HG03565 (cell line): ENCODE results near the gene CCDC102A.

Experiments used
- ATAC-seq: cut with Tn5 transposase; IDR thresholded peaks from one replicate; pipeline ENCODE4 v1.9.1; 2021; ENCODE audit warnings: mild to moderate bottlenecking, moderate library complexity; ENCODE audit not compliant: unreplicated experiment

Gene CCDC102A

DNA sequence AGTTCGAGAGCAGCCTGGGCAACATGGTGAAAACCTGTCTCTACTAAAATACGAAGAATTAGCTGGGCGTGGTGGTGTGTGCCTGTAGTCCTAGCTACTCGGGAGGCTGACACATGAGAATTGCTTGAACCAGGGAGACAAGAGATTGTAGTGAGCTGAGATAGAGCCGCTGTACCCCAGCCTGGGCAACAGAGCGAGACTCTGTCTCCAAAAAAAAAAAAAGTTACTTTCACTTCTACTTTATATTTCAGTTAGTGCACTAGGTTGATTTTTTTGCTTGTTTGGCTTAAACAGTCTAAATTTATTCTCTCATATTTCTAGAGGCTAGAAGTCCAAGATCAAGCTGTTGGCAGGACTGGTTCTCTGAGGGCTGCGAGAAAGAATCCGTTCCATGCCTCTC lies 13.4 kb downstream of the CCDC102A start:
- ATAC-seq: no peak

DNA sequence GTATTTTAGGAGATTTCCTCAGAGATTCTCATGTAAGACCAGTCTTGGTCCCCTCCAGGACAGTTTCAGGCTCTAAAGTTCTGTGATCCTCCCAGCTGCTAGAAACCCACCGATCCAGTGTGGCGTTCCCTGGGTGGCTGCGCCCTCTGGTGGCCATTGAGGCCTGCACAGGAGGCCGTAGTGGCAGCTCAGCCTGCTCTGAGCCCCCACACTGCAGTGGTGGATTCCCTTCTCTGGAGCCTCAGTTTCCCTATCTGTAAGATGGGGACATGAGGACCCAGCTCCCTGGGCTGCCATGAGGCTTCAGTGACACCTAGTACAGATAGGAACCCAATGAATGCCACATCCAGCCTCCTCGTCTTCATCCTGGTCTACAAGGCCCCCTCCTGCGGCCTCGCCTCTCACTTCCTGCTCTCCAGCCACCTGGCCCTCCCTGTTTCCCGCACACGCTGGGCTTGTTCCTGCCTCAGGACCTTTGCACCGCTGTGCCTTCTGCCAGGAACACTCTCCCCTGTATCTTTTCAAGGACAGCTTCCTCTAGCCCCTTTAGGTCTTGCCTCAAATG lies 16.5 kb downstream of the CCDC102A start:
- ATAC-seq: no peak

DNA sequence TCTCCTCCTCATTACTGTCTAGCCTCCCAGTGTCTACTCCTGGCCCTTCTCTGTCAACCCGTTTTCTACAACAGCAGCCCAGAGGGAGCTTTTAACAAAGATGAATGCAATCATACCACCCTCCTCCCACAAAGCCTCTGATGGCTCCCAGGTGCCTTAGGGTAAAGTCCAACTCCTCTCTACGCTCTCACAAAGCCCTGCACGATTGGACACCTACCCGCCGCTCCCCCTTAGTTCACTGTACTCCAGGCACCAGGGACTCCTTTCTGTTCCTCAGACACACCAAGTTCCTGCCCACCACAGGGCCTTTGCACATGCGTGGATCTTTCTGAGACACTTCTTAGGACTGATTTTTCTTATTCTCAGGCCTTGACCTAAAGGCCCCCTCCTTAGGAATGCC lies 17.4 kb downstream of the CCDC102A start:
- ATAC-seq: no peak

DNA sequence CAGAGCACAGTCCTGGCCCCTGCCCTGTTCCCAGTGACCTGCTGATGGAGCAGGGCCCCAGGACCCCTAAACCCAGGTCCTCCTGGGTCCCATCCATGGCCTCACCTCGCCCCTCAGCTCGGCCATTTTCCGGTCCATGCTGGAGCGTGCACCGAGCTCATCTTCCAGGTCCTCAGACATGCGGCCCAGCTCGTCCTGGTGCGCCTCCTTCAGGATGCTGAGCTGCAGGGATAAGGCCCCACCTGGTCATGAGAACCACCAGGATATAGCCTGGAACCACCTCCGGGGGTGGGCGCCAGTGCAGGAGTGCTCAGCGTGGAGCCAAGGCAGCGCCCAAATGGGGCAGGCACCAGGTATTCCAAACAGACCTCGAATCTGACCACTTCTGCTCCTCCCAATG lies 17.9 kb downstream of the CCDC102A start:
- ATAC-seq: no peak

DNA sequence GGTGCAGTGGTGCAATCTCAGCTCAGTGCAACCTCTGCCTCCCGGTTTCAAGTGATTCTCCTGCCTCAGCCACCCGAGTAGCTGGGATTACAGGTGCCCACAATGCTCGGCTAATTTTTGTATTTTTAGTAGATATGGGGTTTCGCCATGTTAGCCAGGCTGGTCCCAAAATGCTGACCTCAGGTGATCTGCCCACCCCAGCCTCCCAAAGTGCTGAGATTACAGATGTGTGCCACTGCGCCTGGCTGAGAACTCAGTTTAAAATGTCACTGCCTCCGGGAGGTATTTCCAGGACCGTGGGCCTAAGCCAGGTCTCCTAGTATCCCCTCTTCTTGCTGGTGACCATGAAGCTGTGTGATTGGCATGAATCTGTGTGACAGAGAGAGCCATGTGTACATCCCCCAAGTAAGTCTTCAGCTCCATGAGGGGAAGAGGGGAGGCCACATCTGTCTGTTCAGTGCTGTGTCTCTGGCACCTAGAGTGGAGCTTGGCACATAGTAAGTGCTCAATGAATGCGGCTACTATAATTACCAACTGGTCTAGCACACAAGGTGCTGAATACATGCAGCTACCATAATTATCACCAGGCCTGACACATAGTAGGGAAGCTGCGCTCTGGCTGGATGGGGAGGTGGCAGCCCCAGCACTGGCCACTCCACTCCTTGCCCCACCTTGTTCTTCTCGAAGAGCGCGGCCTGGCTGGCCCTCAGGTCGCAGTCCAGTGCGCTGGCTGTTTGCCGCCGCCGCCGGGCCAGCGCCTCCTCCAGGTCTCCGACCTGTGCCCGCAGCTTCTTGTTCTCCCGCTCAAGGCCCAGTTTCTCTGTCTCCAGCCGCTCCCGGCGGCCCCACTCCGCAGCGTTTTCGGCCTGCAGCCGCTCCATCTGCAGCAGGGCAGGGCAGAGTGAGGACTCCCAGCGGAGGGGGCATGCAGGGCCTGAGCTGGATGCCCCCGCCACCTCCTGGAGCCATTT lies 18.7 kb downstream of the CCDC102A start:
- no peak for ATAC-seq

DNA sequence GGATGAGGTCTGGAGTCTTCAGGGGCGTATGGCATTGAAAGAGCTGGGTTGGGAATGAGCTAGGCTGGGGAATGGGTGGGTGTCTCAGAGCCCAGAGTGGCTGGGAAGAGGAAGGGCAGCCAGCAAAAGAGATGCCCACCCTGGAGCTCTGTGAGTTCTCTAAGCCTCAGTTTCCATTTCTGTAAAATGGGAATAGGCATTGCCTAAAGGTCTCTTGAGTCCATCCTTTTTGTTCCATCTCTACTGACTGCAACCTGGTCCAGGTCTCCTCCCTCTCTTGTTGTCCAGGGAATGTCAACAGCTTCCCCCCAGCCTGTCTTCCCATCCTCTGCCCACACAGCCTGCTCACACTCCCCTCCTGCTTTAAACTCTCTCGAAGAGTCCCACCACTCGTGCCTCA lies 19.6 kb downstream of the CCDC102A start:
- no peak for ATAC-seq

DNA sequence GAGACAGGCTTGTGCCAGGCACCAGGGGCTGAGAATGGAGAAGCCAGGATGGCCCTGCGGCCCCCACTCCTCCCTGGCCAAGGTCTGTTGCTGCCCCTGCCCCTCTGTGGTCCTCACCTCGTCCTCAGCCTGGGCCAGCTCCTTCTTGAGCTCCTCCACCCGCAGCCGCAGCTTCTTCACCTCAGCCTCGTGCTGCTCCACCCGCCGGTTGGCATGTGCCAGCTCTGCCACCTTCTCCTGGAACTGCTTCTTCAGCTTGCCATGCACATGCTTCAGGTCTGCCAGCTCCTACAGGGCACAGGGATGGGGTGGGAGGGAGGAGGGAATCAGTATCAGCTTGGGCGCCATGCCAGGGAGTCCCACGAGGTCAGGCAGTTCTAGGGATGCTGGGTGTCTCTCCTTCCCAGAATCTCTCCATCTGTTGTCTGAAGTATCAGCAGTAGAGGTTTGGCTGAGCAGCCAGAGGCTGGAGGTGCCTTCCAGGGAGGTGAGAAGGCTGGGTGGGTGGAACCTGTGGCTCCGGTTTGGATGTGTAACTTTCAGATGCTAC lies 20.1 kb downstream of the CCDC102A start:
- ATAC-seq: no peak

DNA sequence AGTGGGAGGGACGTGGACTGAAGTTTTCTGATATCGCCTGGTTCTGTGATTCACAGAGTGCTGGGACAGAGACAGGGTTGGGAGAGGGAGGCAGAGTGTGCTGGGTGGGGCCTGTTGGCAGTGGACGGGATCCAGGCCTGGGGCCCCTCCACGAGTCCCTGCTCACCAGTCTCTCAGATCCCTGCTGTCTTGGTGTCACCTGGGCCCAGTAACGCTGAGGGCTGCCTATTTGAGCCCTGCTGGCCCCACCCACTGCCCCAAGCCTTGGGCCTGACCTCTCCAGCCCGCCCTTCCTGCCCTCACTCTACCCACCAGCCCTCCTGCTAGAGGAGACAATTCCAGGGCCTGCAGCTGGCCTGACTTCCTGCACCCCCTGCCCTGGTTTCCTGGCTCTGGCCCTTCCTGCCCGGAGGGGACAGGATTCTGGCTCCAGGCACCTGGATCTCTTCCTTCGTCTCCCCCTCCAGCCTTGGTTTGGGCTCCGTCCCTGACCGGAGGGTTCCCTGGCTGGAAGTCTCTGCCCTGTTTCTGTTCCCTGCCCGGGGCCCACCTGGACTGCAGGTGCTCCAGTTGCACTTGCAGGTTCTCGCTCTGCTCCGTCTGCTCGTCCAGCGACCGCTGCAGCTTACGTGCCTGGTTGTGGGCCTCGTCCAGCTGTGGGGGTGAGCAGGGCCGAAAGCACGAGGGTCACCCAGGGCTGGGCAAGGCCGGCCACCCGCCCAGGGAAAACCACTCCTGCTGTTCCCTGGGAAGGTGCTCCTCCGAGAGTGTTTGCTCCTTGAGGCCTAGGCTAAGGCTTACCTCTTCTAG lies 21.4 kb downstream of the CCDC102A start:
- ATAC-seq: no peak

DNA sequence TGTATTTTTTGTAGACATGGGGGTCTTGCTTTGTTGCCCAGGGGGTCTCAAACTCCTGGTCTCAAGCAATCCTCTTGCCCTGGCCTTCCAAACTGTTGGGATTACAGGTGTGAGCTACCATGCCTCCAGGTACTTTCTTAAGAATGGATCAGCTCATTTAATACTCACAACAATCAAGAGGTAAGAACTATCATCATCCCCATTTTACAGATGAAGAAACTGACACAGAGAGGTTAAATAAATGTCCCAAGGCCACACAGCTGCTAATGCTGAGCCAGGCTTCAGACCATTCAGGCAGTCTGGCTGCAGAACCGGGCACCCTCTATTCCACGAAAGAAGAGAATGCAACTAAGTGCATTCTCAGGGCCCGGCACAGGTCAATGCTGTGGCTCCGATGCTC lies 22.0 kb downstream of the CCDC102A start:
- no peak for ATAC-seq

DNA sequence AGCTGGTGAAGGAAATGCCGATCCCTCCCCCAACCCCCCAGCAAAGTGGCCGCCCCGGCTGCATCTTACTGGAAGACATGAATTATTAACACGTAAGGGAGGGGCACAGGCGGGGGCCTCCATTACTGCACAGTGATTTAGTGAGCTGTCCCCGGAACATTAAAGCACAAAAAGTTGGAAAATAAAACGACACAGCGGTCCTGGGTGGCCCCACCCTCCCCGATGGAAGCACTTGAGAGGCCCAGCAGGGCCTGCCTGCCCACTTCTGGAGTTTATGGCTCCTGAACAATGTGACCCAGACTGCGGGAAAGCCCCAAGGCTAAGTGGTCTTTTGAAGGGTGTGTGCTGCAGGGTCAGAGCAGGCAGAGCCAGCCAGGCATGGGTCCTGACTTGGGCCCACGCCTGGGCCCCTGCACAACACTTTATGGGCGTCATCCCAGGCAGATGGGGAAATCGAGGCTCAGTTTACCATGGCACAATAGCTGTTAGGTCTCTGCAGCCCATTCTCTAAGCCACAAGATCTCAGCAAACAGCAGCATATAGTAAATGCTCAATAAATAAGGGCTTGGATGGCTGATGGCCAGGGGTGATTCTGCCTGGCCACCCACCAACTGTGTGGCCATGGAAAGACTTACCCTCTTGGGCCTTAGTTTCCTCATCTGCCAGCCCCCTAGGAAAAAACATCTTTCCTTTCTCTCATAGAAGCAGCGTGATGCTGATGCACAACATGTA lies 22.8 kb downstream of the CCDC102A start:
- ATAC-seq: no peak

DNA sequence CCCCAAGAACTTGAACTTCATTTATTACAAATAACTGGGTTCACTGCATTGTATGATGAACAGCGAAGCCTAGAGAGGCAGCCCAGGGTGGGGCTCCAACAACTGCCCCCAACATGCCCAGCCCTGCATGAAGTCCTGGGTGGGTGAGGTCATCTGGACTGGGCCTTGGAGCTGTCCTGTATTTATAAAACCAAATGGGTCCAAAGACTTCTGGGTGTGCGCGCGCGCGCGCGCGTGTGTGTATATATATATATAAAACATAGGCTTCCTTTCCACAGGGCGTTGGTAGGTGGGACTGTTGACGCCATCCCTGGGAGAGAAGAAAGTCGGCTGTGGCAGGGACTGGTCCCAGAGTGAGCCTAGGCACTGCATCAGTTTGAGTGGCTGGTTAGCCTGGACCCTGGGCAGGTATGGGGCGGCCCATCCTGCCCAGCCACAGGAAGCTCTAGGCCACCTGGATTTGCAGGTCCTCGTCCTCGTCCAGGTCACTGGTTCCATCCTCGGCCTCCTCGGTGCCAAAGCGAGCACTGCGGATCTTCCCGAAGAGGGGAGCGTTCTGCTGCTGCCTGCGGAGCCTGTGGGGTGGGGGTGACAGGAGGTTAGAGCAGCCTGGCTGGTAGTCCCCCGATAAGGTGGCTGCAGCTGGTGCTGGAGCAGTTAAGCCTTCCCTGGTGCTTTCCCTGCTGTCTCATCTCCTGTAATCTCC lies 23.9 kb downstream of the CCDC102A start:
- no peak for ATAC-seq

DNA sequence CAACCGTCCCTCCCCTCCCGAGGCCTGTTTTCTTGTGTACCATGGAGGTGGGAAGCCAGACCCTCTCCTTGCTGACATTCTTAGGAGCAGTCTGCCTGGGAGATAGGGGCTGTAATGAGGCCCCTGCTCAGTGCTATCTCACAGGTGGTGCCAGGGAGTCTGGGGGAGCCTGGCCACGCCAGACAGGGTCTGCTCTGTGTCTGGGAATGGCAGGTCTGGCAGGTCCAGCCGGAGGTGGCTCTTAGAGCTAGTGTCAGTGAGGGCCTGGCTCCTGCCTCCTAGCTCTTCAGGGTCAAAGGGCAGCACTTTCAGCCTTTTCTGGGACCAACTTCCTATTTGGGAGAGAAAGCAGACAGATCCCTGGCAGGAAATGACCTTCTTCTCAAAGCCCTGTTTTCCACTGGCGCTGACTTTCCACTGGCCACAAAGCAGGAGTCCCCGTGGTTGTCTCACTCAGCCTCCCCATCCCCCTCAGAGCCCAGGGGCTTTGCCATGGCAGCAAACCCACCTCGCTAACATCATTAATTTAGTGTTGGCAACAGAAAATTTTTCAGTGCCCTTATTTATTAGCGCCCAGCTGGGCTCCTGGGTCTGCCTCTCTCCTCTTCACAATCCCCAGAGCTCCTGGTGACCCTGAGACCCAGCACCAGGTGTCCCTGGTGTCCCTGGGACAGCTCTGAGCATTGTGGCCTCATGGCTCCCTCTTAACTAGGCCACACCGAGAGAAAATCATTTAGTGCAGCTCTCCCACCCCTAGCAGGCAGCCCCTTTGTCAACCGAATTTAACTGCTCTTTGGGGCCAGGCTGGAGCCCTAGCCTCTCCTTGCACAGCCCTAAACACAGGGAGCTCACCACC lies 26.1 kb downstream of the CCDC102A start:
- ATAC-seq: no peak

DNA sequence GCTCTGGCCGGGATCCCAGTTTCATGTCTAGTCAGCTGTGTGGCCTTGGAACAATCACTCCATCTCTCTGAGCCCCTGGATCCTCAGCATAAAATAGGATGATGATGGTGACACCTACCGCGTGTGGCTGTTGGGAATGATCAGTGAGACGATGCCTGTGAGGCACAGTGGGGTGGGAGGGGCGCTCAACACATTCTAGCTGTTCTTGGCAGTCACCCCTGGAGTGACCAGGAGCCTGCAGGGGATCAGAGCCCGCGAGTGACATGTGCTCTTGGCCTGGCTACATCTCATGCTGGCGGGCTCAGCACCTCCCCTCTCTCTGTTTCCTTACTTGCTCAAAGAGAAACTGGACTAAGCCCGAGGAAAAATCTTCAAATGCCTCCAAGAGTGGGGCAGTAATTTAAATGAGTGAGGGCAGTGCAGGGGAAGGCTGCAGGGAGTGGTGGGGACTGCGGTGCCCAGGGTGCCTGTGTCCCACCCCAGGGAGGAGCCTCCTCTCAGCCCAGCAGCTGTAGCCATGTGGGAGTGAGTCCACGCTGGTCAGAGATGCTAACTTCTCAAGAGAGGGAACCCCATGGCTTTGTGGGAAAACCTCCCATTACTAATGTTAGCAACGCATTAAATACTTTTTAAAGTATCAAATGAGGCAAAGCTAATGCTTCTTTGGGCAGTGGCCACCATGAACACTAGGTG lies 27.0 kb downstream of the CCDC102A start:
- ATAC-seq: no peak

DNA sequence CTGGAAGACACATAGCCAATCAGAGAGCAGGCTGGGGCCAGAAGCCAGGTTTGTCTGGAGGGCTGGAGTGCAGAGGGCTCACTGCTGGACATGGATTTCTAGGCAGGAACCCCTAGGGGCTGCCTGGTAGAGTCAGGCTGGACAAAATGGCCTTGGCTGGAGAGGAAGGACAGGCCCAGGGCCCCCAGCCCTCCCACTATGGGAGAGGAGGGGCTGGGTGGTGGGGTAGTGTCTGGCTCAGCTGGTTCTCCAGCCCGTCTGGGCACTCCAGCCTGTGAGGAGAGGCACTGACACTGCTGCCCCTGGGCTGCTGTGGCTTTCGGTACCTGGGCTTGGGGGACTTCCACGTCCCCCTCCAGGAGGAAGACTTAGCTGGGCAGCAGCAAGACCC lies 28.3 kb downstream of the CCDC102A start:
- ATAC-seq: no peak

DNA sequence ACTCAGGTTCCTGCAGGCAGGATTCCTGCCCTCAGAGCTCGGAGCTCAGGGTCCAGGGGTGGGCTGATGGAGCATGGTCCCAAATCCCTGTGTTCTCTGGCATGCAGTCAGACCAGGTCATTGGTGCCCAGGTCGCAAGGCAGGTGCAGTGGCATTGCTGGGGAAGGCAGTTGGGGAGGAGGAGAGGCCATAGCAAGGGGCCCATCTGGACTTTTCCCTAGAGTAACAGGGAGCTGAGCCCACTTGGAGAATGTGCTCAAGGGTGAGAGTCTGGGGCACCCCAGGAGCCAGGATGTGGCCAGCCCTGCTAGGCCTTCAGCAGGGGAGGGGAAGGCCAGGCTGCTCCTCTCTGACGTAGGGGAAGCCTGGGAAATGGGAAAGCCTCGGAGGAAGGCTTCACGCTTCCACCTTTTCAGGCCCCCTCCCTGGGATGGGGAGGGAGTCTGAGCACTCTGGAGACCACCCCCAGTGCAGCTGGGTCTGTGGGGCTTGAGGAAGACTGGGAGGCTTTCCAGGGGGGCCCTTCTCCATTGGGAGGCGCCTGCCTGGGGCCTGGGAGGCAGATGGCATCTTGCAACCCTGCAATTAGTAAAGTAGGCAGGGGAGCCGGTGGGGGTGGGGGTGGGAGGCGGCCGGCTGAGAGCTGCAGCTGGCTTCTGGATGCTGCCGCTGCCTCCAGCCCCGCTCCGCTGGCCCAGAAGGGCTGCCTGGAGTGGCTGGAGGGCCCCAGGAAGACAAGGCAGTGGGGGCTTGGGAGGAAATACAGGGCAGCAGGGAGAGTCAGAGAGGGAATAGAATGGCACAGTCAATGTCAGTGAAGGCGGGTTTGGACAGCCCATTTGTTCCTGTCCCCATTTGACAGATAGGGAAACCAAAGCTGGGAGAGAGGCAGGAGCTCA lies 29.0 kb downstream of the CCDC102A start:
- ATAC-seq: no peak

DNA sequence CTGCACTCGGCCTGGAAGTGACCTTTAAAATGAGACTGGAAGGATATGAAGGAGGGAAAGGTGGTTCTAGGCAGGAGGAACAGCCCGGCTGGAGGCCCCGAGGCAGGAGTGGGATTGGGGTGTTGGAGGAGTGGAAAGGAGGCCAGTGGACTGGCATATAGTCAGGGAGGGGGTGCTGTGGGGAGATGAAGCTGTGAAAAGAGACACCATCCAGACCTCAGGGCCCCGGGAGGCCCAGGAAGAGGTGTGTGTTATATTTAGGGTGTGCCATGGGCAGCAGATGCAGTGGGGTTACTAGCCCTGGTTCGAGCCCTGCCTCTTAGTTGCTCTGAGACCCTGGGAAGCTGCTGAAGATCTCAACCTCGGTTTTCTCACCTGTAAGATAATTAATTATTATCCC lies 31.2 kb downstream of the CCDC102A start:
- no peak for ATAC-seq

DNA sequence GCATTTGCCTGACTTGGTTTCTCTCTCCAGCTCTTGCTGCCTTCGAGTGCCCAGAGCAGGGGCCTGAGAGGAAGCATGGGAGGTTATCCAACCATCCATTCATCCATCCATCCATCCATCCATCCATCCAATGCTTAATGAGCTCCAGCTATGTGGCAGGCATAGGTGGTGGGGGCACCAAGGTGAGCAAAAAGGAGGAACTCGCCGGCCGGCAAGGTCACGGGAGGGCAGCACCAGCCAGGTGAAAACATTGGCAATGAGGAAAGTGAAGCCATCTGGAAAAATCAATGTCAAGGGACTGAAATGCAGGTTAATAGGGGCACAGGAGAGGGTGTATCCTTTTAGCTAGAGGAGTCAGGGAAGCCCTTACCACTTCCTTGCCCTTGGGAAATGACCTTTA lies 31.9 kb downstream of the CCDC102A start:
- no peak for ATAC-seq

DNA sequence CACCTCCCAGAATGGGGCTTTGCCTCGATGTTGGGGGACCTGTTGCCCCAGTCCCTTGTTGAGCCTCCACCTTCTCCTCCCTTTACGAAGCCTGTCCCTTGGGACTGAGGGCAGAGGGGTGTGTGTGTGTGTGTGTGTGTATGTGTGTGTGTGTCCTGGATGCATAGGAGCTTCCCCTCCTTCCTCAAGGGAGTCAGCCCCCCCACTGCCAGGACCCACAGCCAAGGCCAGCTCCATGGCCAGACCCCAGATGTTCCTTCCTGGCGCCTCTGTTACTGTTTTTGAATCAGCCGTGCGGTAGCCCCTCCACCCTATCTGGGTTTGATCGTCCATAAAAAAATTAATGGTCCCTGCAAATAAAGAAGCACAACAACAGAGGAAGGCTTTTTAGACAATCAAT lies 32.4 kb downstream of the CCDC102A start:
- no peak for ATAC-seq
